ENCODE measurements around the gene TEX35. TPM values are rescaled to one million over a fixed set of nuclear protein-coding genes. Genes with fewer than 3 reads are reported as not detected.
A peak's percentile ranks its signal among the peaks of the same experiment; 100 is the strongest.

Gene TEX35
- total RNA-seq: not detected in 2 replicates

GRCh38 chr1:178512566-178513277, at the start of gene TEX35:
TSS of gene TEX35 (plus strand) at chr1:178513109. CDS start at chr1:178513189, 80 bp downstream.
- DNase-seq (ENCODE audit: low read depth): no peak

- DNase-seq (ENCODE audit: low read depth): no peak
Measured at GRCh38 chr1:178464141-178464540, 48.8 kb upstream of the TEX35 start.

GRCh38 chr1:178464566-178464965, 48.3 kb upstream of the TEX35 start:
- DNase-seq (ENCODE audit: low read depth): no peak

- DNase-seq (ENCODE audit: low read depth): peak; percentile 77
Measured at GRCh38 chr1:178465011-178465410, 47.9 kb upstream of the TEX35 start.

GRCh38 chr1:178467837-178468236, 45.1 kb upstream of the TEX35 start:
- DNase-seq (ENCODE audit: low read depth): no peak

GRCh38 chr1:178470411-178470960, 42.4 kb upstream of the TEX35 start:
- DNase-seq (ENCODE audit: low read depth): peak; percentile 37

GRCh38 chr1:178472531-178472930, 40.4 kb upstream of the TEX35 start:
- no peak for DNase-seq (ENCODE audit: low read depth)

GRCh38 chr1:178477373-178477772, 35.5 kb upstream of the TEX35 start:
- no peak for DNase-seq (ENCODE audit: low read depth)

- peak; percentile 43 for DNase-seq (ENCODE audit: low read depth)
Measured at GRCh38 chr1:178477841-178478240, 35.1 kb upstream of the TEX35 start.

- no peak for DNase-seq (ENCODE audit: low read depth)
Measured at GRCh38 chr1:178483251-178483957, 29.5 kb upstream of the TEX35 start.

GRCh38 chr1:178484698-178485225, 28.1 kb upstream of the TEX35 start:
- no peak for DNase-seq (ENCODE audit: low read depth)

GRCh38 chr1:178485541-178485981, 27.3 kb upstream of the TEX35 start:
- DNase-seq (ENCODE audit: low read depth): peak; percentile 19

- DNase-seq (ENCODE audit: low read depth): no peak
Measured at GRCh38 chr1:178486100-178487069, 26.5 kb upstream of the TEX35 start.

- DNase-seq (ENCODE audit: low read depth): no peak
Measured at GRCh38 chr1:178487070-178487615, 25.8 kb upstream of the TEX35 start.

- no peak for DNase-seq (ENCODE audit: low read depth)
Measured at GRCh38 chr1:178488393-178488792, 24.5 kb upstream of the TEX35 start.

- no peak for DNase-seq (ENCODE audit: low read depth)
Measured at GRCh38 chr1:178489399-178489798, 23.5 kb upstream of the TEX35 start.

- DNase-seq (ENCODE audit: low read depth): no peak
Measured at GRCh38 chr1:178490136-178490535, 22.8 kb upstream of the TEX35 start.

GRCh38 chr1:178490967-178491366, 21.9 kb upstream of the TEX35 start:
- DNase-seq (ENCODE audit: low read depth): no peak

- DNase-seq (ENCODE audit: low read depth): no peak
Measured at GRCh38 chr1:178491721-178492120, 21.2 kb upstream of the TEX35 start.

- no peak for DNase-seq (ENCODE audit: low read depth)
Measured at GRCh38 chr1:178492341-178492740, 20.6 kb upstream of the TEX35 start.

- DNase-seq (ENCODE audit: low read depth): no peak
Measured at GRCh38 chr1:178493301-178493741, 19.6 kb upstream of the TEX35 start.
